Activated CD4-positive, CD25-positive, alpha-beta regulatory T cell treated with anti-CD3 and anti-CD28 coated beads, Interleukin-2, amount 50 U/mL, for 16 hours (primary cell): ENCODE data around the gene UBE2L6.
A peak's percentile ranks its signal among the peaks of the same experiment; 100 is the strongest.

Experiments used
- DNase-seq: peaks from one replicate; pipeline ENCODE4 v3.0.0-alpha.2; 2020; ENCODE audit warnings: low read depth, low spot score

UBE2L6 gene

GRCh38 chr11:57530215-57530595, 37.3 kb downstream of the UBE2L6 start:
- no peak for DNase-seq

GRCh38 chr11:57529012-57529411, 38.5 kb downstream of the UBE2L6 start:
- DNase-seq, result no peak

- peak; percentile 37 for DNase-seq
These were observed 40.3 kb downstream of the UBE2L6 start for GRCh38 chr11:57527056-57527631.

GRCh38 chr11:57523419-57523818, 44.1 kb downstream of the UBE2L6 start:
- DNase-seq, result no peak

- no peak for DNase-seq
These were observed 46.4 kb downstream of the UBE2L6 start for GRCh38 chr11:57521116-57521515.

- no peak for DNase-seq
These were observed 51.4 kb downstream of the UBE2L6 start for GRCh38 chr11:57516061-57516443.

- no peak for DNase-seq
These were observed 52.0 kb downstream of the UBE2L6 start, which contains the start of gene SLC43A1 for GRCh38 chr11:57515332-57516060. Gene SLC43A1, minus strand, starts transcription at chr11:57515702. Its CDS starts 1,591 bp downstream, at chr11:57514111.

GRCh38 chr11:57514538-57515331, 52.7 kb downstream of the UBE2L6 start:
- DNase-seq, result peak; percentile 13

- no peak for DNase-seq
These were observed 53.4 kb downstream of the UBE2L6 start for GRCh38 chr11:57513911-57514537.

- DNase-seq, result no peak
These were observed 54.0 kb downstream of the UBE2L6 start for GRCh38 chr11:57513452-57513795.

- no peak for DNase-seq
These were observed 54.6 kb downstream of the UBE2L6 start for GRCh38 chr11:57512646-57513451.

GRCh38 chr11:57511741-57512430, 55.6 kb downstream of the UBE2L6 start:
- DNase-seq, result no peak

- DNase-seq, result no peak
These were observed 58.9 kb downstream of the UBE2L6 start for GRCh38 chr11:57508341-57509170.

- no peak for DNase-seq
These were observed 61.0 kb downstream of the UBE2L6 start for GRCh38 chr11:57506522-57506921.

- DNase-seq, result no peak
These were observed 63.0 kb downstream of the UBE2L6 start for GRCh38 chr11:57504511-57504910.

GRCh38 chr11:57502870-57503269, 64.6 kb downstream of the UBE2L6 start:
- DNase-seq, result no peak

- no peak for DNase-seq
These were observed 65.1 kb downstream of the UBE2L6 start for GRCh38 chr11:57502376-57502775.

GRCh38 chr11:57501953-57502352, 65.5 kb downstream of the UBE2L6 start:
- no peak for DNase-seq
